ENCODE results near the gene WDR75. TPM values are rescaled to one million over a fixed set of nuclear protein-coding genes. Genes with fewer than 3 reads are reported as not detected.

WDR75 gene
- 30.7 and 50.9 TPM in 2 replicates for polyA plus RNA-seq (2011; rRNA removed)
- polyA minus RNA-seq (2011; rRNA and poly(A)+ RNA removed) = 14.2 and 40.2 TPM in 2 replicates

DNA sequence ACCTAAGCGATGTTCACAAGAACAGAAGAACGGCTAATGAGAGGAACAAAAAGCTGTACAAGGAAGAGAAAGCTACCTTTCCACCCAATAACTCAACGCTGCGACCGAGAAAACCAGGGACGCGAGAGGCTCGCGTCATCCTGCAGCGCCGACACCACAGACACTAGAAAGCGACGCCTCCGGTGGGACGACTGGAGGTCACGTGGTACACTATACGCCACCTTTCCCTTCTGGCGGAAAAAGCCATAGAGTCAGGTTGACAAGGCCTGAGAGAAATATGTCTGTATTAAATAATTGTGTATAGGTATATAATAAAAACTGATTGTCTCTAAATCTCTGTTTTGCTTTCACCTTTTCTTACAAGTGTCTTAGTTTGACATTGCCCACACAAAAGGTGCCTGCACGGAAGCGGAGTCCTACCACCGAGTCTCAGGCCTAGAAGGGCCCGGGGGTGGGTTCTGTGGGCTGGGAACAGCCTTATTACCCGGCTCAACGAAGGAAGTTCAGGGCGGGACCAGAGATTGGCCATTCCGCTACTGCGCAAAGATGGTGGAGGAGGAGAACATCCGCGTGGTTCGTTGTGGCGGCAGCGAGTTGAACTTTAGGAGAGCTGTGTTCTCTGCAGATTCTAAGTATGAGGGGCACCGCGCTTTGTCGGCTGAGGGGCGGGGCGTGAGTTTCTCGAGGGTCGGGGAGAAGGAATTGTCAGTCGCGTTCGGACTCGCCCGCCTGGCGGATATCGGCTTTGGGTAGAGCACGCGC is at the start of gene WDR75:
TSS of gene WDR75 (plus strand) at position 528 of the 762 bp plus-strand sequence. CDS start at position 547, 19 bp downstream.
- Histone ChIP-seq H3K4me3 (ENCODE audit: low read depth, low read length) (peak within 1 kb of the TSS; percentile 84), H3K27me3 (ENCODE audit: control insufficient read depth, insufficient read depth, low read length) (no peaks in the 10 kb centered on the region), H3K36me3 (ENCODE audit: control insufficient read depth, insufficient read depth, low read length) (no peaks in the 10 kb centered on the region; the same call in 1 of the 2 replicates)
- ChIA-PET CTCF (no interaction called here), POLR2A (no interaction called here)
- TF ChIP-seq CTCF (IDR thresholded peaks at IDR 0.05; ENCODE audit: insufficient read depth, low read depth, low read length) = no peak
- peak; percentile 66 for DNase-seq (ENCODE audit: low read depth)

GRCh38 chr2:189393440-189394111 is 47.7 kb upstream of the WDR75 start:
- POLR2A ChIA-PET = interaction anchor here (0.6 kb wide), 1 partner anchor 13 kb away, joined by 3 read pairs; no protein-coding TSS in a partner anchor

DNA sequence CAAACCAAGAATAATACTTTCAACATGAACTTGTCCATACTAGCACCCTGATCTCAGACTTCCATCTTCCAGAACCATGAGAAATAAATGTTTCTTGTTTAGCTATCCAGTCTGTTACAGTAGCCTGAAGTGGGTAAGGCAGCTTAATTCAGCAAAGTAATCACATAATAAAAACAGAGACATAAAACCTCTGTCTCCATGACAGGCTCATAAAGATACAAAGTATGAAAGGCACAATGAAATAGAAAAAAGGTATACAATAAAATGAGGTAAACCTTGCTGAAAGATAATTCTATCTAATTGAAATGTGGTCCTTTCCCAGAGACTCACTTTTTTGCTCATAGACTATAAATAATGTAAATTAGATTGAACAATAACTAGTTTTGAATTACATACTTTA is 46.7 kb upstream of the WDR75 start:
- no peak for DNase-seq (ENCODE audit: low read depth)
- no peaks in the 10 kb centered on the region for H3K36me3 ChIP-seq (ENCODE audit: control insufficient read depth, insufficient read depth, low read length)
- TF ChIP-seq CTCF (IDR thresholded peaks at IDR 0.05; ENCODE audit: insufficient read depth, low read depth, low read length) = no peak
- CTCF ChIA-PET = no interaction called here
- H3K27me3 ChIP-seq (ENCODE audit: control insufficient read depth, insufficient read depth, low read length) = no peaks in the 10 kb centered on the region
- H3K4me3 ChIP-seq (ENCODE audit: low read depth, low read length) = no peak overlapping the region
- POLR2A ChIA-PET = no interaction called here

More at GRCh38 chr2:189393440-189394111, 47.7 kb upstream of the WDR75 start:
- peak; percentile 96 for DNase-seq (ENCODE audit: low read depth)
- CTCF ChIA-PET = no interaction called here
- no peak for TF ChIP-seq CTCF (IDR thresholded peaks at IDR 0.05; ENCODE audit: insufficient read depth, low read depth, low read length)
- Histone ChIP-seq H3K4me3 (ENCODE audit: low read depth, low read length) (no peak overlapping the region), H3K27me3 (ENCODE audit: control insufficient read depth, insufficient read depth, low read length) (no peaks in the 10 kb centered on the region), H3K36me3 (ENCODE audit: control insufficient read depth, insufficient read depth, low read length) (no peaks in the 10 kb centered on the region)

DNA sequence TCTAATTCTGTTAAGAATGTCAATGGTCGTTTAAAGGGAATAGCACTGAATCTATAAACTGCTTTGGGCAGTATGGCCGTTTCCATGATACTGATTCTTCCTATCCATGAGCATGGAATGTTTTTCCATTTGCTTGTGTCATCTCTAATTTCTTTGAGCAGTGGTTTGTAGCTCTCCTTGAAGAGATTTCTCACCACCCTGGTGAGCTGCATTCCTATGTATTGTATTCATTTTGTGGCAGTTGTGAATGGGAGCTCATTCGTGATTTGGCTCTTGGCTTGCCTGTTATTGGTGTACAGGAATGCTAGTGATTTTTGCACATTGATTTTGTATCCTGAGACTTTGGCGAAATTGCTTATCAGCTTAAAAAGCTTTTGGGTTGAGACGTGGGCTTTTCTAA is 38.3 kb upstream of the WDR75 start:
- peak; percentile 81 for DNase-seq (ENCODE audit: low read depth)
- ChIA-PET POLR2A (no interaction called here), CTCF (interaction anchor here (1.1 to 1.2 kb wide), 2 partner anchors 55 to 115 kb away, joined by 3 read pairs; no protein-coding TSS in a partner anchor)
- TF ChIP-seq CTCF (IDR thresholded peaks at IDR 0.05; ENCODE audit: insufficient read depth, low read depth, low read length) = no peak
- Histone ChIP-seq H3K27me3 (ENCODE audit: control insufficient read depth, insufficient read depth, low read length) (no peaks in the 10 kb centered on the region), H3K4me3 (ENCODE audit: low read depth, low read length) (no peak overlapping the region), H3K36me3 (ENCODE audit: control insufficient read depth, insufficient read depth, low read length) (no peaks in the 10 kb centered on the region)

- CTCF ChIA-PET = interaction anchor here (0.9 to 2.8 kb wide), 3 partner anchors 58 to 879 kb away, joined by 3 to 11 read pairs (median 6); no protein-coding TSS in a partner anchor
These were observed 34.6 kb upstream of the WDR75 start for GRCh38 chr2:189406586-189407233.

More at GRCh38 chr2:189406586-189407233, 34.6 kb upstream of the WDR75 start:
- POLR2A ChIA-PET = interaction anchor here (1.4 kb wide), 1 partner anchor 428 kb away, joined by 3 read pairs; no protein-coding TSS in a partner anchor
- no peaks in the 10 kb centered on the region for H3K36me3 ChIP-seq (ENCODE audit: control insufficient read depth, insufficient read depth, low read length)
- no peaks in the 10 kb centered on the region for H3K27me3 ChIP-seq (ENCODE audit: control insufficient read depth, insufficient read depth, low read length)
- TF ChIP-seq CTCF (IDR thresholded peaks at IDR 0.05; ENCODE audit: insufficient read depth, low read depth, low read length) = no peak
- no peak overlapping the region for H3K4me3 ChIP-seq (ENCODE audit: low read depth, low read length)
- DNase-seq (ENCODE audit: low read depth) = no peak

Measured in BJ (cell line).